ENCODE data around the gene TMEM72.

DNA sequence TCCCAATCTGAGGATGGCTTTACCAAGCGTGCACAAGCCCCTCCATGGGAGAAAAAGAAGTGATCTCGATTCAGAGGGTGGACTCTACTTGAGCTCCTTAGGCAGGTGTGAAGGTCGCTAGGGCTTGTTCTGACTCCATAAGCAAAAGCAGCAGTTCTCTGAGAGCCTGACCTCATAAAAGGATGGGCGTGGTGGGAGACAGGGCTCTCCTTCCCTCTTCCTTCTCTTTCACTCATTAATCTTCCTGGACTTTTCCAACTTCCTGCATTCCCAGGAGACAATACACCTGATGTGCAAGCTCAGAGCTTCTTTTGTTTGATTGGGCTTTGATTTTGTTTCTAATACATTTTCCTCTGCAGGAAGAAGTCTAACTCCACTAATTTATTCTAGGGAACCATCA lies 22.3 kb upstream of the TMEM72 start:
- TF ChIP-seq POLR2A (IDR thresholded peaks at IDR 0.05; ENCODE audit: low read depth, low read length) (no peak), SPI1 (IDR thresholded peaks at IDR 0.05; ENCODE audit: low read depth, low read length) (no peak), TAF1 (IDR thresholded peaks at IDR 0.05; ENCODE audit: low read depth, low read length) (no peak), PAX5 (IDR thresholded peaks at IDR 0.05; ENCODE audit: insufficient read depth, low read length, severe bottlenecking) (no peak), POLR2AphosphoS5 (IDR thresholded peaks at IDR 0.05; ENCODE audit: low read depth, low read length) (no peak), POU2F2 (IDR thresholded peaks at IDR 0.05; ENCODE audit: low read depth, low read length) (no peak)

All from GM12891 (cell line).